Measurements from ENCODE around the gene CTRL. TPM values are rescaled to one million over a fixed set of nuclear protein-coding genes. Genes with fewer than 3 reads are reported as not detected.

The CTRL gene
- total and polyA plus RNA-seq, 12 donors: 0.09 to 4.6 (median 1.2) TPM; not detected in 1

DNA sequence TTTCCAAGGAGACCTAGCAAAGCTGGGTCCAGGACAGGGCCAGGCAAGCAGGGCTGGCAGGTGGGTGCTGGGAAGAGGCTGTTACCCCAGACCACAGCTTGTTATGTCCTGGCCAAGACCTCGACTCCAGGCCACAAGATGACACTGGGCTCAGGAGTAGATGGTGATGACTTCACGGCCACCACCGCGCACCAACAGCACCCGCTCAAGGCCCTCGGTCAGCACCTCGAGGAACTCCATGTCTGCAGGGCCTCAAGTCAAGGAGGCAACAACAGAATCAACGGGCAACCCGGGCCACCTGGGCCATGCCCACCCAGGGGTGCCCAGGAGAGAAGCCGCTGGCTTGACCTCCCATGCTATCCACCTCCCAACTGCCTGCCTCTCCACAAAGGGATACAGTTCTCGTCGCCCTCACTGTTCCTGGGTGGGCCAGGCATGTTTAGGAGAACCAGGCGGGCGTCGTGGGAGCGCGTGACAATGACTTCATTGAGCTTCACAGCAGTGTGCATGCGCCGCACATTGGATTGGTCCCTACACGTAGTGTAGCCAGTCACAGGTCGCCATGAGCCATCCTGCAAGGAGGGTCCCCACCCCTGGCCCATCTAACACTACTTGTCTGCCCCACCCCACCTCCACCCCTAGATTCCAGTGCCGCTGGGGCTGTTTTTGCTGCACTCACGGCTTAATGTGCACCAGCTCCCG, 13.2 kb upstream of the CTRL start:
- Histone ChIP-seq H3K9me3 (replicated peaks in 1 of 3) (no peaks in the 10 kb centered on the region), H3K27me3 (no peaks in the 10 kb centered on the region), H3K4me1 (replicated peaks in 1 of 2) (peaks cover 0 to 17% of the 10 kb centered on the region in 2 donors), H3K4me3 (no peak overlapping the region), H3K27ac (peak overlapping the region in 2 of 5 donors; percentile 7 to 67), H3K36me3 (replicated peaks in 1 of 2) (peaks cover 0 to 61% of the 10 kb centered on the region in 2 donors)
- no peak for TF ChIP-seq POLR2A (IDR thresholded peaks at IDR 0.05)
- no peak for DNase-seq
- intact Hi-C loops (cut with DNase I): no loop called here
- 93 to 95% (median 93%) methylated on average over 22 to 24 of the region's 24 CpGs for WGBS, 4 donors

DNA sequence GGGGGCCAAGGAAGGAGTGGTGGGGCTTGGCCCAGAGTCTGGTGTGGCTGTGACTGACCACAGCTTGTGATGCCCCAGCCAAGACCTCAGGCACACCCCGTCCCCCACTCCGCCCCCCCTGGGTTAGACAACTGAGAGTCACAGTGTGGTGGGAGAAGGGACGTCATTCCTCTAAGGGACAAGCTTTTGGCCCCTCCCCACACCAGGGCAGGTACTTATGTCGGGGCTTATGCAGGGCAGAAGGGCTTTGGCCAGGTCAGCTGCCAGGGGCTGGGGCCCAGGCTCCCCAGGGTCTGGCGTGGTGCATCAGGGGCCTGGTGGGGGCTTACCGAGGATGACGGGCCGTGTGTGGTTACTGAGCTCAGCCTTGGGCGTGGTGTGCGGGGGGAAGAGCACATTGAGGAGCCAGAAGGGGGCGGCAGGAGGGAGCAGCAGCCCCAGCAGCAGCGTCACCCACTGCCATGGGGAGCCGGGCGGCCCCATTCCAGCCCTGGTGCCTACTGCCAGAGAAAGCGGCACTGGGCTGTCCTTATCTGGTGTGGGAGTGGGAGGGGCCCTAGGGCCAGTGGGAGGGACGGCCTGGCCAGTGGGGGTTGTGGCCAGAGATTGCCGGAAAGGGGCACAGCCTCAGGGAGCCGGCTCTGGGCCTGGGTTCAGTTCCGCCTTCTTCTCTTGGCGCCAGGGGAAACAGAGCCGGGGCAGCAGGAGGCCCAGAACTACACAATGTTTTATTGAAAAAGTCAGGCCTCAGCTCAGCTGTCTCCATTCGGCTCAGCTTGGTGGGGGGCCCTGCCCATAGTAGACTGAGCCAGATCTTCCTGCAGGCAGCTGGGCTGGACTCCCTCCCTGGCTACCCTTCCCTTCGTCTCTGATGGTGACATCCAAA, 12.2 kb upstream of the CTRL start, which contains the start of gene LCAT:
Gene LCAT, minus strand, starts transcription at position 502 of the 886 bp plus-strand sequence. Its CDS starts 19 bp downstream, at position 483.
- TF ChIP-seq, protein P1, sequence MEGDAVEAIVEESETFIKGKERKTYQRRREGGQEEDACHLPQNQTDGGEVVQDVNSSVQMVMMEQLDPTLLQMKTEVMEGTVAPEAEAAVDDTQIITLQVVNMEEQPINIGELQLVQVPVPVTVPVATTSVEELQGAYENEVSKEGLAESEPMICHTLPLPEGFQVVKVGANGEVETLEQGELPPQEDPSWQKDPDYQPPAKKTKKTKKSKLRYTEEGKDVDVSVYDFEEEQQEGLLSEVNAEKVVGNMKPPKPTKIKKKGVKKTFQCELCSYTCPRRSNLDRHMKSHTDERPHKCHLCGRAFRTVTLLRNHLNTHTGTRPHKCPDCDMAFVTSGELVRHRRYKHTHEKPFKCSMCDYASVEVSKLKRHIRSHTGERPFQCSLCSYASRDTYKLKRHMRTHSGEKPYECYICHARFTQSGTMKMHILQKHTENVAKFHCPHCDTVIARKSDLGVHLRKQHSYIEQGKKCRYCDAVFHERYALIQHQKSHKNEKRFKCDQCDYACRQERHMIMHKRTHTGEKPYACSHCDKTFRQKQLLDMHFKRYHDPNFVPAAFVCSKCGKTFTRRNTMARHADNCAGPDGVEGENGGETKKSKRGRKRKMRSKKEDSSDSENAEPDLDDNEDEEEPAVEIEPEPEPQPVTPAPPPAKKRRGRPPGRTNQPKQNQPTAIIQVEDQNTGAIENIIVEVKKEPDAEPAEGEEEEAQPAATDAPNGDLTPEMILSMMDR (IDR thresholded peaks at IDR 0.05): peak in 1 of 6 experiments; percentile 1
- peak in 1 of 2 donors; percentile 60 for TF ChIP-seq POLR2A (IDR thresholded peaks at IDR 0.05)
- no peak within 1 kb of the TSS for H3K4me3 ChIP-seq
- 32 to 61% (median 47%) methylated on average over 7 to 23 of the region's 23 CpGs for WGBS, 4 donors
- H3K27me3 ChIP-seq: no peaks in the 10 kb centered on the region
- peak in 6 of 7 donors; percentile 69 to 80 (median 78) for DNase-seq
- H3K36me3 ChIP-seq (replicated peaks in 1 of 2): peaks cover 0 to 60% of the 10 kb centered on the region in 2 donors
- H3K27ac ChIP-seq: peak within 1 kb of the TSS in 4 of 5 donors; percentile 1 to 67 (median 25)
- intact Hi-C loops (cut with DNase I): no loop called here
- H3K4me1 ChIP-seq (replicated peaks in 1 of 2): peaks cover 0 to 17% of the 10 kb centered on the region in 2 donors
- H3K9me3 ChIP-seq (replicated peaks in 1 of 3): no peaks in the 10 kb centered on the region

DNA sequence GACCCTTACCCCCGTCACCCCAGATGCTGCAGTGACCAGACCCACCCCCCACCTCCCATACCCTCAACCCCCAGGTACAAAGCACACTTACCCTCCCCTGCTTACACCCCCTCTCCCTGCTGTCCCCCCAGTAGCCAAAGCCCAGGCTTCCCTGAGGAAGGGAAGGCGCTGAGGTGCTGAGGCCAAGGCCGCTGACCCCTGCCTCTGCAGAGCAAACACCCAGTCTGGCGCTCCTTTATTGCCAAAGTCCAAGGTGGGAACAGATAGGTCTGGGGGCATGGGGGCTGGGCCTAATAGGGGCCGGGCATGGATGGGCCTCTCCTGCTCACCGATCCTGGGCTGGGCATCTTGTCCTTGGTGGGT, 11.6 kb upstream of the CTRL start:
- Histone ChIP-seq H3K36me3 (replicated peaks in 1 of 2) (peaks cover 0 to 54% of the 10 kb centered on the region in 2 donors), H3K27me3 (no peaks in the 10 kb centered on the region), H3K4me3 (no peak overlapping the region), H3K4me1 (replicated peaks in 1 of 2) (peaks cover 0 to 17% of the 10 kb centered on the region in 2 donors), H3K9me3 (replicated peaks in 1 of 3) (no peaks in the 10 kb centered on the region), H3K27ac (peak overlapping the region in 2 of 5 donors; percentile 7 to 67)
- no peak for TF ChIP-seq POLR2A (IDR thresholded peaks at IDR 0.05)
- TF ChIP-seq, protein P1 (IDR thresholded peaks at IDR 0.05): no peak
- WGBS, 4 donors: 80 to 83% (median 81%) methylated on average over 1 to 6 of the region's 6 CpGs
- intact Hi-C loops (cut with DNase I): no loop called here
- no peak for DNase-seq

DNA sequence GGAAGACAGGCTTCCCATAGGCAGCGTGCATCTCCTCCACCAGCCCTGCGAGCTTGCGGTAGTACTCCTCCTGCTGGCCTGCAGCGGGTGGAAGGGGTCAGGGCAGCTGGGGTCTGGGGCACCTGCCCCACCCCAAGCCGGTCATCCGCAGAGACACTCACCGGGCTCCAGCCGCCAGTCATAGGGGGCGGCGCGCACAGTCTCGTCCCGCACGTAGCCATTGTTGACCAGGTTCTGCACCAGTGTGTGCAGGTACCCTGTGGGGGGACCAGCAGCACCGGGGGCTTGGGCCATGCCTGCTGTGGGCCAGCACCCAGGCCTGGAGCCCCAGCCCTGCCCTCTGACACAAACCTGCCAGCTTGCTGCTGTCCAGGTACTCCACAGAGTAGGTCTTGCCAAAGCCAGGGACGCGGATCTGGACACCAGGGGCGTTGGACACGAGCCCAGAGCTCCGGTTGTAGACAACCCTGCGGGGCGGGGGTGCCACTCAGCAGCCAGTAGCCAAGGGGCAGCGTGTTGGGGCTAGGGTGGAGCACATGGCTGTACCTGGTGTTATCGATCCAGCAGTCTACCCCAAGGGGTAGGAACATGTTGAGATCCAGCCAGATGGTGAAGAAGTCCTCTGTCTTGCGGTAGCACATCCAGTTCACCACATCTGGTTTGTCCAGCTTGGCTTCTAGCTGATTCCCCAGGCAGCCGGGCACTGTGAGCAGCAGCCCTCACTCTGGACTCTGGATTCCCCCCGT, 11.0 kb upstream of the CTRL start:
- WGBS, 4 donors: 73 to 87% (median 82%) methylated on average over 2 to 27 of the region's 27 CpGs
- DNase-seq: no peak
- intact Hi-C loops (cut with DNase I): no loop called here
- no peak overlapping the region for H3K4me3 ChIP-seq
- H3K4me1 ChIP-seq (replicated peaks in 1 of 2): peaks cover 0 to 18% of the 10 kb centered on the region in 2 donors
- no peak for TF ChIP-seq POLR2A (IDR thresholded peaks at IDR 0.05)
- TF ChIP-seq, protein P1 (IDR thresholded peaks at IDR 0.05): no peak
- H3K27ac ChIP-seq: peak overlapping the region in 2 of 5 donors; percentile 30 to 67
- no peaks in the 10 kb centered on the region for H3K9me3 ChIP-seq (replicated peaks in 1 of 3)
- peaks cover 0 to 48% of the 10 kb centered on the region in 2 donors for H3K36me3 ChIP-seq (replicated peaks in 1 of 2)
- no peaks in the 10 kb centered on the region for H3K27me3 ChIP-seq

Data from adrenal gland (tissue), 12 donors.